Neural progenitor cell (in vitro differentiated cells): ENCODE data around the gene DIRAS2. TPM values are rescaled to one million over a fixed set of nuclear protein-coding genes. Genes with fewer than 3 reads are reported as not detected.

Source experiments
- total RNA-seq: library from RNA; depleted of rRNA; stranded (reverse); fragments of >200 nt; gene quantifications from 2 replicates; pipeline ENCODE4 v1.2.3, GENCODE V29; 2015; ENCODE audit warnings: low replicate concordance

DIRAS2 gene
- total RNA-seq, 1 donor from 2014 or later: not detected

Other genes starting within 250 kb of the DIRAS2 start
- not detected in 2 replicates for gene SYK, start 159.0 kb upstream of the DIRAS2 start, total RNA-seq